ENCODE measurements around the gene LRRC73. TPM values are rescaled to one million over a fixed set of nuclear protein-coding genes. Genes with fewer than 3 reads are reported as not detected.

The LRRC73 gene
- total RNA-seq, 1 donor from 2014 or later = 0.55 TPM

DNA sequence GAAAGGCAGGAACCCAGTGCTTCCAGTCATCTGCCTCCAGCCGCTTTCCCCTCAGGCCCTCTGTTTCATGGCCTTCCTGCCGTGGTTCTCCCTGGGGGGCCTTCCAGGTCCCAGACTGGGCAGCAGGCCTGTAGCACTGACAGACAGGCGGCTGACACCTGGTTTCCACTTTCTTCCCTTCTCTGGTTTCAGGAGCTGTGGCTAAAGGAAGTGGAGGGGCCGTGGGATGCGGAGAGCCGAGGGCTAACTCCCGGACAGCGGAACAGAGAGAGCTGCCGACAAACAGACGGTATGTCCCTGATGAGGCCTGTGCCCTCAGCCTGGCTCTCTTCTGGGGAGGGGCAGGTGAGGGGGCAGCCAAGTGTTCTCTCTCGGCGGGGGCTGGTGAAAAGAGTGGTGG is 12.5 kb downstream of the LRRC73 start:
- peaks cover 14% of the 10 kb centered on the region for H3K4me1 ChIP-seq
- intact Hi-C loops (cut with DNase I) = no loop called here
- peaks cover 46% of the 10 kb centered on the region for H3K36me3 ChIP-seq
- TF ChIP-seq, protein P1, sequence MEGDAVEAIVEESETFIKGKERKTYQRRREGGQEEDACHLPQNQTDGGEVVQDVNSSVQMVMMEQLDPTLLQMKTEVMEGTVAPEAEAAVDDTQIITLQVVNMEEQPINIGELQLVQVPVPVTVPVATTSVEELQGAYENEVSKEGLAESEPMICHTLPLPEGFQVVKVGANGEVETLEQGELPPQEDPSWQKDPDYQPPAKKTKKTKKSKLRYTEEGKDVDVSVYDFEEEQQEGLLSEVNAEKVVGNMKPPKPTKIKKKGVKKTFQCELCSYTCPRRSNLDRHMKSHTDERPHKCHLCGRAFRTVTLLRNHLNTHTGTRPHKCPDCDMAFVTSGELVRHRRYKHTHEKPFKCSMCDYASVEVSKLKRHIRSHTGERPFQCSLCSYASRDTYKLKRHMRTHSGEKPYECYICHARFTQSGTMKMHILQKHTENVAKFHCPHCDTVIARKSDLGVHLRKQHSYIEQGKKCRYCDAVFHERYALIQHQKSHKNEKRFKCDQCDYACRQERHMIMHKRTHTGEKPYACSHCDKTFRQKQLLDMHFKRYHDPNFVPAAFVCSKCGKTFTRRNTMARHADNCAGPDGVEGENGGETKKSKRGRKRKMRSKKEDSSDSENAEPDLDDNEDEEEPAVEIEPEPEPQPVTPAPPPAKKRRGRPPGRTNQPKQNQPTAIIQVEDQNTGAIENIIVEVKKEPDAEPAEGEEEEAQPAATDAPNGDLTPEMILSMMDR (IDR thresholded peaks at IDR 0.05) = no peak
- H3K27ac ChIP-seq = no peak overlapping the region
- H3K4me3 ChIP-seq = no peak overlapping the region
- no peak for DNase-seq
- no peaks in the 10 kb centered on the region for H3K9me3 ChIP-seq
- H3K27me3 ChIP-seq = no peaks in the 10 kb centered on the region
- ATAC-seq = no peak

DNA sequence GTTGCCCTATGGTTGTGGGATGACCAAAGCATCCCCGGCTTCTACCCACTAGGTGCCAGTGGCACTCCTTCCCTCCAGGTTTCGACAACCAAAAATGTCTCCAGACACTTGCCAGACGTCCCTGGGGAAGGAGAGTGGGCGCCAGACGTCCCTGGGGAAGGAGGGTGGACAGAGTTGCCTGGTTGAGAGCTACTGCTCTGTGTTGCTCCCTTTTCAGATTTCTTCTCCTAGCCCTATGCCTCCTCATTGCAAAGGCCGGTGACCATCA is 13.1 kb downstream of the LRRC73 start:
- no peak for ATAC-seq
- intact Hi-C loops (cut with DNase I) = no loop called here
- TF ChIP-seq, protein P1 (IDR thresholded peaks at IDR 0.05) = no peak
- Histone ChIP-seq H3K9me3 (no peaks in the 10 kb centered on the region), H3K27ac (no peak overlapping the region), H3K4me1 (peaks cover 20% of the 10 kb centered on the region), H3K27me3 (no peaks in the 10 kb centered on the region), H3K4me3 (no peak overlapping the region), H3K36me3 (peaks cover 41% of the 10 kb centered on the region)
- no peak for DNase-seq

DNA sequence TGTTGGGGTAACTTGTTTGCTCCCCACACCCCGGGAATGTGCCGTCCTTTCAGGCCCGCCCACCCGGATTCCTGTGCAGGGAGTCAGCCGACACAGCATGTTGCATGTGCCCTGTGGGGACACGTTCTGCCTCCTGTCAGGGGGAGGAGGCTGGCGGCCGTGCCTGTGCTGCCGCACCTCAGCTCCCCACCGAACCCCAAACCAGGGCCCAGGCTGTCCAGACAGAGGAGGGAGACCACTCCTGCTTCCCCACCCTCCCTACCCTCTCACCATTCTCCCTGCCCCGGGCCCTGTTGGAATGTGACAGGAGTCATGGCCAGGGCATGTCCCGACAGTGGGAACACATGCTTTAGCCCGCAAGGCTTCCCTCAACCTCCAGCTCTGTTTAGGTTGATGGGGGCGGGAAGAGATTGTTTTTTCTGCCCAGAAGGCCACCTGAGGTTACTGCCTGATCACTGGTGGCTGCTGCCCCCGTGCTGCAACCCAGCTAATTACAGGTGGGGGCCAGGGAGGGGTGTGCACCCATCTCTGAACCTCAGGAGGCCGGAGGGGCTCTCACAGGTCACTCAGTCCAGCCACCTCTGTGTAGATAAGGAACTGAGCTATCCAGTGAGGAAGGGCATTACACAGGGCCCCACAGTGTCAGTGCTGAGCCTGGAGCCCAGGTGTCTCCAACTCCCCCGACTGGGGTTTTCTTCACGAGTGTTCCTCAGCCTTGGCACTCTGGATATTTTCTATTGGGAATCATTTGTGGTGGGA is 13.6 kb downstream of the LRRC73 start:
- intact Hi-C loops (cut with DNase I) = no loop called here
- DNase-seq (no peak), ATAC-seq (peak; percentile 35)
- TF ChIP-seq, protein P1 (IDR thresholded peaks at IDR 0.05) = peak; percentile 33
- Histone ChIP-seq H3K4me3 (no peak overlapping the region), H3K4me1 (peaks cover 25% of the 10 kb centered on the region), H3K27ac (no peak overlapping the region), H3K36me3 (peaks cover 40% of the 10 kb centered on the region), H3K9me3 (no peaks in the 10 kb centered on the region), H3K27me3 (no peaks in the 10 kb centered on the region)

DNA sequence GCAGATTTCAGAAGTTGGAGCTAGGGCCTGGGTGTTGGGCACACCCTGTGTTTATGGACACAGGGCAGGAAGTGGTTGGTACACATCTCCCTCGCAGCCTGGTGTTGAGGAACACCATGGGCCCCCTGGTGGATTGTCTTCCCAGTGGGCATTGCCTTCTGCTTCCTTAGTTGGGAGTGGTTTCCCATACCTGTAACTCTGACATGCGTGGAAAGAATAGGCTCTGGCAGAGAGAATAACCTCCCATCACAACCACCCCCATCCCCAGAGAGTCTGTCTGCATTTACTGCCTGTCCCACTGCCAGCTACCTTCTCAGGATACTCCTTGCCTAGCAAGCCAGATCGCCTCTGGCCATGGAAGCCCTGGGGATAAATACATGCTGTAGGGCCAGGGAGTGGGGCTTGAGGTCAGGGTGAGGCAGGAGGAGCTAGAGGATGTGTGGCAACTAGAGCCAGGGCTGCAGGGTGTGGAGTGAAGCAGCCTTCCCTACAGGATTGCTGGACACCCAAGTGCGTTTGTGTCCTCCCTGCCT is 14.7 kb downstream of the LRRC73 start:
- TF ChIP-seq, protein P1 (IDR thresholded peaks at IDR 0.05) = no peak
- Histone ChIP-seq H3K36me3 (peaks cover 30% of the 10 kb centered on the region), H3K4me1 (peaks cover 25% of the 10 kb centered on the region), H3K4me3 (no peak overlapping the region), H3K9me3 (no peaks in the 10 kb centered on the region), H3K27ac (no peak overlapping the region), H3K27me3 (no peaks in the 10 kb centered on the region)
- DNase-seq = no peak
- peak; percentile 42 for ATAC-seq
- intact Hi-C loops (cut with DNase I) = no loop called here

DNA sequence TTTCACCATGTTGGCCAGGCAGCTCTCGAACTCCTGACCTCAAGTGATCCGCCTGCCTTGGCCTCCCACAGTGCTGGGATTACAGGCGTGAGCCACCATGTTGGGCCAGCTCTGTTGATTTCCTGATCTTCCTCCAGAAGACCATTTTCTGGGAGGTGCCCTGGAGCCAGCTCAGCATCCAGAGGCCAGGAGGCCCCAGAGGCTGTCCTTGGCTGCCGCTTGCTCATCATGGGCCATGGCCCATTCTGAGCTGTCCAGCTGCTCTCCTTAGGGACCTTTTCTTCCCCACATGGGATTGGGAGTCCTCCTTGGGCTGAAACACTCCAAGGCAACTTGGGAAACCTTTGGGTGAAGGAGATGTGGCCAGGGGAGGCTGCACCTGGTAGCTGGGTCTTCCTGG is 15.4 kb downstream of the LRRC73 start:
- intact Hi-C loops (cut with DNase I) = no loop called here
- Histone ChIP-seq H3K27me3 (no peaks in the 10 kb centered on the region), H3K4me3 (no peak overlapping the region), H3K4me1 (peaks cover 25% of the 10 kb centered on the region), H3K36me3 (peaks cover 23% of the 10 kb centered on the region), H3K27ac (no peak overlapping the region), H3K9me3 (no peaks in the 10 kb centered on the region)
- DNase-seq = no peak
- ATAC-seq = no peak
- TF ChIP-seq, protein P1 (IDR thresholded peaks at IDR 0.05) = no peak
